Myocyte (in vitro differentiated cells): Measurements from ENCODE around the gene NDUFS8. TPM values are rescaled to one million over a fixed set of nuclear protein-coding genes. Genes with fewer than 3 reads are reported as not detected.
A peak's percentile ranks its signal among the peaks of the same experiment; 100 is the strongest.

Experiments
- DNase-seq: peaks from one replicate; pipeline ENCODE4 v3.0.0-alpha.2; 2012; ENCODE audit warnings: low read depth
- microRNA-seq: library from miRNA; unstranded; fragments of <30 nt; microRNA quantifications from one replicate; pipeline ENCODE4, GENCODE V29; 2016
- total RNA-seq: library from RNA; depleted of rRNA; stranded (reverse); fragments of >200 nt; gene quantifications from 2 replicates; pipeline ENCODE4 v1.2.3, GENCODE V29; 2014

Gene NDUFS8
- total RNA-seq, 1 donor from 2014 or later: 154 TPM

DNA sequence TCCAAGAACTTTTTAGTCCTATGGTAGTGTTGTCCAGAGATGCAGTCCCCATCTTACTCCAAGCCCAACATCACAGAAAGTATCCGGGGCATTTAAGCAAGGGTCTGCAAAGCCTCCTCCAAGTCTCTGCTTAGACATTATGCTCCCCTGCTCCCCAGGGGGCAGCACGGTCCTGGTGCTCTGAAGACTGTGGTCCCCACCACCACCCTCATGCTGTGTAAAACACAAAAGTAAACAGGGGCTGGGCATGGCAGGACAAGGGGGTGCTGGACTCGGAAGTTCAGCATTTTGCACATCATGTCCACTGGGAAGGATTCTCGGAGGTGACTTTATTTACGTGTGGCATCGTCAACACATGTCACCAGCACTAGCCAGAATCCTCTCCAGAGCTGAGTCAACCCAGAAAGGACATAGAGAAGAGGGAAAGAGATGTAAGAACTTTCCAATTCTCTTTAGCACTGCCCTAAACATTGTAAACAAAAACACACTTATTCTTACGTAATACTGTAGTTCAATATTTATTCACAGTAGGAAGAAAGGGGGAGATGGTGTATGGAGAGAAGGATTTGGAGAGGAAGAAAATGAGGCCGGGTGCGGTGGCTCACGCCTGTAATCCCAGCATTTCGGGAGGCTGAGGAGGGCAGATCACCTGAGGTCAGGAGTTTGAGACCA lies 46.0 kb downstream of the NDUFS8 start:
- DNase-seq: no peak

GRCh38 chr11:68077617-68078582 lies 47.4 kb downstream of the NDUFS8 start:
- peak; percentile 27 for DNase-seq

DNA sequence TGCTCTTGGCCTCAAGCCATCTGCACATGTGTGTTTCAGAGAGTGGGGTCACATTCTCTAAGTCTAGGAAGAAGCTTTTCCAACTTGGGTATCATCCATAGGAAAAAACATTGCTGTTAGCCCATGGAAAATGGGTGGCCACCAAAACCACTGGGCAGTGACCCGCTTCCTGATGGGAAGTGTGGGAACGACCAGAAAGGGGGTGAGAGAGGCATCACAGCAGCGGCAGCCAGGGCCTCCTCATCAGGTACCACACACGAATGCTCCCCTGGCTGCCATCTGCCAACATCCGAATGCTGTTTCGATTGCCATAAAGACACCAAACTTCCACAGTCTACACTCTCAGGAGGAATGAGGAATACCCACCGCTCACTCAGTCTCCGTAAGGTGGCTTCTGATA lies 50.4 kb downstream of the NDUFS8 start:
- DNase-seq: no peak

DNA sequence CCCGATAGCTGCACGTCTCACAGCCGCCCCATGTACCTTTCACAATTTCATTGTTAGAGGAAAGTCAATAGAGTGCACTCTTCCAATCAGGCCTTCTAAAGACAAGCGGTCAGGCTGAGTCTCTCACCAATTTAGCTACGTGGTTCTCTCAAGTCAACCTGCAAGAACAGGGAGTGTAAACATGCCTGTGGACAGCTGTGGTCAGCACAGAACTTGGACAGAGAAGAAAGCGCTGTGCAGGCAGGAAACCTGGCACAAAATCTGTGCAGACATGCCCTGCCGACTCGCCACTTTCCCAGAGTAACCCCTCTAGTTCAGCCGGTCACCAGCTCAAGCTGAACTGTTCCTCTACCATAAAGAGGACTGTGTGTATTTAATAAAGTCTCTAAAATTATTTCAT lies 51.2 kb downstream of the NDUFS8 start:
- DNase-seq: peak; percentile 44

GRCh38 chr11:68082481-68082880 lies 52.0 kb downstream of the NDUFS8 start:
- no peak for DNase-seq

DNA sequence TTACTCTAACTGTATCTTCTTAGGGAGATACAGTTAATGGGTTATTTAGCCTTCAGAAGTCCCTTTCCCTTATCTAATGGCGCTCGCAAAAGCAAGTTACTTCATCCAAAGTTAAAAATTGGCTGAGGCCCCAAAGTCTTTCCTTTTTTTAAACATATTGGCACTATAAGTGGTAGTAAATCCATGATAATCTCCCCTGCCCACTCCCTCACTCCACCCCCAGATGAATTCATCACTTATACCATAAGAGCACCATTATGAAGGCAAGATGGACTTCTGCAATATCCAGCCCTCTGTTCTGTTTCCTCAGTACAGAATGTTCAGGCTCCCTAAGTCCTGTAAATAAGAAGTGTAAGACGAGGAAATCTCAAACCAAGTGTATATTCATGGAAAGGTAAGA lies 53.0 kb downstream of the NDUFS8 start:
- no peak for DNase-seq

Small RNA genes within 50 kb of the gene (microRNA-seq; reads per million reads assigned to microRNA genes)
- gene MIR4691 (not detected), gene MIR6753 (not detected), gene MIR7113 (not detected)

Other genes with a start within 250 kb of the NDUFS8 start
- gene UNC93B1, start 26.6 kb upstream of the NDUFS8 start, total RNA-seq: 25.0 and 32.4 TPM in 2 replicates
- 36.6 and 68.4 TPM in 2 replicates for gene ALDH3B1, start 20.4 kb upstream of the NDUFS8 start, total RNA-seq
- 25.8 and 33.1 TPM in 2 replicates for gene TCIRG1, start 8.3 kb downstream of the NDUFS8 start, total RNA-seq
- 12.0 and 15.3 TPM in 2 replicates for gene CHKA, start 90.7 kb downstream of the NDUFS8 start, total RNA-seq
- 40.6 and 42.3 TPM in 2 replicates for gene KMT5B, start 182.6 kb downstream of the NDUFS8 start, total RNA-seq
- 78.5 and 87.0 TPM in 2 replicates for gene C11orf24, start 241.3 kb downstream of the NDUFS8 start, total RNA-seq